Measurements from ENCODE around the gene TAF15.

TAF15 gene

DNA sequence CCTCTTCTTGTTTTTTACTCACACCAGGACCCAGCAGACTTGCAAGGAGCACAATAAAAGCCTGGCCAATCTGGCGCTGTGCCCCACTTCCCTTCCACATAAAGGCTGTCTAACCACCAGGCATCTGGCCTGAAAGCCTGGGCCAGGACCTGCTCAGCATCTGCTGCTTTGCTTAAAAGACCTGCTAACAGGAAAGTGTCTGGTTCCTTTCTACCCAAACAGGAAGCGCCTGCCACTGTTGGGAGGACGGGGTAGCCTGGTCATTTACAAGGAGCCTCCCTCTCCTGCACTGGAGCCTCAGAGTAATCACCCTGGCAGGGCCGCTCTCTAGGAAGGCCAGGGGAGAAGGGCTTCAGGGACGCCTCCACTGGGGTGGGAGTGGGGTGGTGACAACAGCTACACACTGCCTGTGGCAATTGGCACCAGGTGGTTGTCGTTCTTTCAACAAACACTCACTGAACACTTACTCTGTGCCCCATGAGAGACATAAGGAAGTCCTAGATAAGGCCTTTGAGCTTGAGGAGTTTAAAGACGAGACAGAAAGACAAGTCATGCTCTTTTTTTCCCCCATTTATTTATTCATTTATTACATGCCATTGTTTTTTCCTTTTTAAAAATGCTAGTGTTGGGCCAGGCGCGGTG, 7.6 kb upstream of the TAF15 start:
- H3K4me3 ChIP-seq (replicated peaks; ENCODE audit: low read depth, low read length) = no peak overlapping the region
- peak; percentile 80 for DNase-seq (ENCODE audit: extremely low read depth, low read depth)
- TF ChIP-seq, protein P1, sequence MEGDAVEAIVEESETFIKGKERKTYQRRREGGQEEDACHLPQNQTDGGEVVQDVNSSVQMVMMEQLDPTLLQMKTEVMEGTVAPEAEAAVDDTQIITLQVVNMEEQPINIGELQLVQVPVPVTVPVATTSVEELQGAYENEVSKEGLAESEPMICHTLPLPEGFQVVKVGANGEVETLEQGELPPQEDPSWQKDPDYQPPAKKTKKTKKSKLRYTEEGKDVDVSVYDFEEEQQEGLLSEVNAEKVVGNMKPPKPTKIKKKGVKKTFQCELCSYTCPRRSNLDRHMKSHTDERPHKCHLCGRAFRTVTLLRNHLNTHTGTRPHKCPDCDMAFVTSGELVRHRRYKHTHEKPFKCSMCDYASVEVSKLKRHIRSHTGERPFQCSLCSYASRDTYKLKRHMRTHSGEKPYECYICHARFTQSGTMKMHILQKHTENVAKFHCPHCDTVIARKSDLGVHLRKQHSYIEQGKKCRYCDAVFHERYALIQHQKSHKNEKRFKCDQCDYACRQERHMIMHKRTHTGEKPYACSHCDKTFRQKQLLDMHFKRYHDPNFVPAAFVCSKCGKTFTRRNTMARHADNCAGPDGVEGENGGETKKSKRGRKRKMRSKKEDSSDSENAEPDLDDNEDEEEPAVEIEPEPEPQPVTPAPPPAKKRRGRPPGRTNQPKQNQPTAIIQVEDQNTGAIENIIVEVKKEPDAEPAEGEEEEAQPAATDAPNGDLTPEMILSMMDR (IDR thresholded peaks at IDR 0.05; ENCODE audit: low read depth, low read length, missing control alignments) = no peak

DNA sequence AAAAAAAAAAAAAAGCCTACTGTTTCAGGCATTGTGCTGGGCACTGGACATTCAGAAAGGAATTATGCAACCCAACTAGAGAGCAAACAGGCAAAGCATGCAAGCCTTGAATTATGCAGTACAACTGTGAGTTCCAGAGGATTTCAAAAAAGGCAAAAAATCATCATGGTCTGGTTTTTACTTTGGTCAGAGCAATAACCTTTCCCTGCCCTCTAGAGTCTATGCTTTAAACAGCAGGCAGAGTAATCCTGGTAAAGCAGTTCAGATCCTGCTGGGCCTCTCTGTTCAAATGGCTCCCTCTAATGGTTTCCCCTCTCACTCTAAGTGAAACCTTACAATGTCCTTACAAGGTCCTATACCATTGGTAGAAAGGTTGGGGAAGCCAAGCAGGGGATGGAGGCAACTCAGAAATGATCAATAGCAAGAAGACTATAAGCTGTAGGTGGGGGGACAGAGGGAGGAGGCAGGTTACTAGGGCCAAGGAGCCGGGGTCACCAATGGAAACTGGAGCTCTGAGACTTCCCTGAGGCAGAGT, 4.6 kb upstream of the TAF15 start:
- no peak overlapping the region for H3K4me3 ChIP-seq (replicated peaks; ENCODE audit: low read depth, low read length)
- TF ChIP-seq, protein P1 (IDR thresholded peaks at IDR 0.05; ENCODE audit: low read depth, low read length, missing control alignments) = peak; percentile 94
- peak; percentile 89 for DNase-seq (ENCODE audit: extremely low read depth, low read depth)

DNA sequence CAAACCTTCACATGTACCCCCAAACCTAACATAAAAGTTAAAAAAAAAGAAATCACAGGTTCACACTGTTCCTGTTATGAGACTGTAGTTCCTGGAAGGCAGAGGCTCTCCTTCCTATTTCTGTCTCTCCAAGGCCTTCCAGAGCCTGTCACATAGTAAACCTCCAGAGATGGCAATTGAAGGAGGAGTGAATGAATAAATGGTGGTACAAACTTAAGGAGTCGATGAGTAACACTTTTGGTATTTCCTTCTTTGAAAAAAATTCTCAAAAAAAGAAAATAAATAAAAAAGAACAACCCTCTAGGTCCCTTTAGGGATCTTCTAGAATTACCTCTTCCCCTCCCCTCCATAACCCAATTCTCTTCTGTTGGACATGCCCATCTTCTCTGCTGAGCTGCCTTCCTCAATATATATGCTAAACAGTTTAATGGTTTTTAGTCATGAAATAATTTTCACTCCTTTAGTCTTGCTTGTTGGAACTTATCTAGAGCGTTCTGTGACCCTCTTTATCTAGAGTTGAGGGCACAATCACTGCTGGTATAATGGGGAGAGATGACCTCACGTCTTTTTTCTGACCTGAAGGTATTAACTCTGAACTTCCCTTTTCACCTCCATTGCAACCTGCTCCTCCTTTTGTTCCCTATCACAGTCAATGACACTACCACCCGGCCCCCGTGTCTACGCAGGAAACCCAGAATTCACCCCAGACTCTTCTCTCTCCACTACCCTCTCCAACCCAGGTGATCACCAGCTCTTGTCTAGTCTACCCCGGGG, 1.7 kb upstream of the TAF15 start:
- H3K4me3 ChIP-seq (replicated peaks; ENCODE audit: low read depth, low read length) = no peak overlapping the region
- TF ChIP-seq, protein P1 (IDR thresholded peaks at IDR 0.05; ENCODE audit: low read depth, low read length, missing control alignments) = no peak
- no peak for DNase-seq (ENCODE audit: extremely low read depth, low read depth)

DNA sequence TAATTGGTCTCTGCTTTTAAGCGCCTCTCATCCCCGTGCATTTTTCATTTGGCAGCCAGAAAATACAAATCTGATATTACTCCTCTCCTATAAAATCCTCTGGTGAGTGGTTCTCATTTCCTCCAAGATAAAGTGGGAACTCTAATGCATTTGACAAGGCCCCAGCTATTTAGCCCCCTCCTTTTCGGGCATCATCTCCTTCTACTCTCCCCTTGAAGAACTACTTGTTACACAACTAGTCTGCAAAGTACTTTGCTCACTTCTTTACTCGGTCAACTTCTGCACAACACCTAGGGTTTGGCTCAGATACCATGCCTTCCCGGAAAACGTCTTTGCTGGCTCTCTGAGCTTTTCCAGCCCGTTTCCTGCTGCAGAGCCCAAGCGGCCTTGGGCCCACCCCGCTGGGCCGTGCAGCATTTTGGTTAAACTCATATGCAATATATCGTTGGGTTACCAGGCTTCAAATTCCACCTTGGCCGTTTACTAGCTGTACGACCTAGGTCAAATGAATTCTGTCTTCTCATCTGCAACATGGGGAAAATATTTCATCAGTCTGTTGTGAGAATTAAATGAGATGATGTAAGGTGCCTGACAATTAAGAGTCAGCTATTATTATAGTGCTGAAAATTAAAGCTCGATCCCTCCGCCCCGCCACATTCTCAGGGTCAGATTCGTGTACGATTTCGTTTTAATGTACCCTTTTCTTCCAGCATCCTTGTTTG, 883 bp upstream of the TAF15 start:
- peak overlapping the region; percentile 96 for H3K4me3 ChIP-seq (replicated peaks; ENCODE audit: low read depth, low read length)
- DNase-seq (ENCODE audit: extremely low read depth, low read depth) = no peak

DNA sequence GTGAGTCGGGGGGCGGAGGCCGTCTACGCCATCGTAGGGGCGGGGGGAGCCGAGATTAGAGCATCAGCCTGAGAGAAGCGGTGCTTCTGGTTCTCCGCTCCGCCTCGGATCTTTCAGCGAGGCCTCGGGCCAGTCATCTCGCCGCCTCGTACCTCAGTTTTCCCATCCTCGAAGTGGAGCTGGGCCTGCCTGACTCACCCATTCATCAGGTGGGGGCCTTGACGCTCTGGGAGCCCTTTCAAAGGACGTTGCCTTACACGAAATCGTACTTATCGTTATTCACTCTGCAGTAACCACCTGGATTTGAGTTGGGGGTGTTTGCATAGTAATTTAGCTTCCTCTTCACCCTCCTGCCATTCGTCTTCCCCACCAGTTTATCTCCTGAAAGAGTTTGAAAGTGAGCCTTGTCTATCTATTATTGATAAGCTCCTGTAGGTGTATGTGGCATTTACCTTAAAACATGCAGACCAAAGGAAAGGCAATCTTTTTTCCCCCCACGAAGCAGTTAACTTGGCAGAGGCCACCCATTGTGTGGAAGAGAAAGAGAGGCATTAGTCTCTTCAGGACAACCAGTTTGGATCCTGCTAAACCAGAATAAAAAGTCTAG, 674 bp downstream of the TAF15 start:
- H3K4me3 ChIP-seq (replicated peaks; ENCODE audit: low read depth, low read length) = peak overlapping the region; percentile 96
- TF ChIP-seq, protein P1 (IDR thresholded peaks at IDR 0.05; ENCODE audit: low read depth, low read length, missing control alignments) = no peak
- no peak for DNase-seq (ENCODE audit: extremely low read depth, low read depth)

More for the DNA sequence above, 883 bp upstream of the TAF15 start:
- TF ChIP-seq, protein P1 (IDR thresholded peaks at IDR 0.05; ENCODE audit: low read depth, low read length, missing control alignments) = no peak

DNA sequence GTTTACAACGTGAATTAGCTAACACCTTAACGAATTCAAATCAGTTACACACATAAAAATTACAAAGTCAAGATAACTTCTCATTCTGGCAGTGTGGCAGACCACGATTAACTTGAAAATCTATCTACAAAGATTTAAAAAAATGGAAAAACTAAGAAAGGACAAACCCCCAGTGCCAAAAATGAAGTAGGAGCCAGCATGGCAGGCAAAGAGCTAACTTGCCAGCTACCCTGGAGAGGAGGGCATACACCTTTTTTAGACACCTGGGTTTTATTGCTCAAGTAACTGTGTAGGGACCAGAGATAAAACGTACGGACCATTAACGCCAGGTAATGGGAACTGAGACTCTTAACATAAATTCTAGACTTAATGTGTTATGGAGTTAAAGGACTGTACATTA, 2.5 kb downstream of the TAF15 start:
- TF ChIP-seq, protein P1 (IDR thresholded peaks at IDR 0.05; ENCODE audit: low read depth, low read length, missing control alignments) = no peak
- H3K4me3 ChIP-seq (replicated peaks; ENCODE audit: low read depth, low read length) = no peak overlapping the region
- no peak for DNase-seq (ENCODE audit: extremely low read depth, low read depth)
